ENCODE results near the gene TMBIM6.

DNA sequence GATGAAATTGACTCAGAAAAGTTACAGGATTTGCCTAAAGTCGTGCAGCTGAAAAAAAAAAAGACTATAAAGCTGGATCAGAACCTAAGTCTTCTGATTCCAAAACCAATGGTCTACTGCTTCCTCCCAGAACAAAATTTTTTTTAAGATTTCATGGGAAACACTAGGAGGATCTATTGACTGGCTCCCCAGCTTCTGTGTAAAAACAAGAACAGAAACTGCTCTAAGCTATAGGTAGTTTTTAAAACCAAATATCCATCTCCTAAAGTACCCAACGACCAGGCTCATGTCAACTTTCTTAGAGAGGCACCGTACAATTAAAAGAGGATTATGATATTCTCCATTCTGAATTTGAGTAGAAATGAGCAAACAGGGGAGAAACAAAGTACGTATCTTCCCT lies 43.5 kb upstream of the TMBIM6 start:
- TF ChIP-seq CTCF (IDR thresholded peaks at IDR 0.05): no peak
- no peak for TF ChIP-seq POLR2A (IDR thresholded peaks at IDR 0.05)
